C4-2B (cell line): ENCODE measurements around the gene CRISPLD2.

Experiments used
- H3K27ac ChIP-seq: fragments of 450-650 bp; 2 replicates; pipeline ENCODE4 v1.5.1; 2017
- CTCF ChIP-seq: fragments of 450-650 bp; conservative IDR thresholded peaks from 2 replicates; pipeline ENCODE4 v1.5.1; 2017; ENCODE audit warnings: mild to moderate bottlenecking
- ZFX ChIP-seq: fragments of 450-650 bp; IDR thresholded peaks from 2 replicates; pipeline ENCODE4 v1.6.1; 2017

CRISPLD2 gene

GRCh38 chr16:84942786-84943185 is 123.0 kb downstream of the CRISPLD2 start:
- TF ChIP-seq ZFX (no peak), CTCF (no peak)
- no peak overlapping the region for H3K27ac ChIP-seq

GRCh38 chr16:84943620-84944019 is 123.8 kb downstream of the CRISPLD2 start:
- no peak overlapping the region for H3K27ac ChIP-seq
- TF ChIP-seq ZFX, result no peak
- no peak for TF ChIP-seq CTCF

- peak overlapping the region; percentile 75 for H3K27ac ChIP-seq
- TF ChIP-seq ZFX (peak; percentile 45; the same call in 1 of the 2 replicates), CTCF (no peak)
Observed at GRCh38 chr16:84947022-84947421, 127.2 kb downstream of the CRISPLD2 start.

- H3K27ac ChIP-seq, result peak overlapping the region; percentile 75
- TF ChIP-seq ZFX, result no peak
- no peak for TF ChIP-seq CTCF
Observed at GRCh38 chr16:84947996-84948850, 128.4 kb downstream of the CRISPLD2 start.

GRCh38 chr16:84948851-84949610 is 129.2 kb downstream of the CRISPLD2 start:
- no peak for TF ChIP-seq ZFX
- TF ChIP-seq CTCF, result no peak
- H3K27ac ChIP-seq, result no peak overlapping the region

GRCh38 chr16:84949772-84950436 is 130.1 kb downstream of the CRISPLD2 start:
- no peak overlapping the region for H3K27ac ChIP-seq

More at GRCh38 chr16:84949772-84950436, 130.1 kb downstream of the CRISPLD2 start:
- TF ChIP-seq CTCF, result no peak
- no peak for TF ChIP-seq ZFX
